GM23248 (cell line): ENCODE results near the gene MGAT4B.

ENCODE experiments used
- EZH2 ChIP-seq: fragments of 200-600 bp; sonication (generic); IDR thresholded peaks from 2 replicates; pipeline ENCODE4 v1.6.1; 2018; ENCODE audit warnings: antibody characterized with exemption, mild to moderate bottlenecking; ENCODE audit not compliant: insufficient read depth, poor library complexity, severe bottlenecking
- EZH2phosphoT487 ChIP-seq: fragments of 200-600 bp; sonication (generic); IDR thresholded peaks from 2 replicates; pipeline ENCODE4 v1.6.1; 2018; ENCODE audit warnings: antibody characterized with exemption, moderate library complexity, mild to moderate bottlenecking, low read depth; ENCODE audit not compliant: insufficient read depth

DNA sequence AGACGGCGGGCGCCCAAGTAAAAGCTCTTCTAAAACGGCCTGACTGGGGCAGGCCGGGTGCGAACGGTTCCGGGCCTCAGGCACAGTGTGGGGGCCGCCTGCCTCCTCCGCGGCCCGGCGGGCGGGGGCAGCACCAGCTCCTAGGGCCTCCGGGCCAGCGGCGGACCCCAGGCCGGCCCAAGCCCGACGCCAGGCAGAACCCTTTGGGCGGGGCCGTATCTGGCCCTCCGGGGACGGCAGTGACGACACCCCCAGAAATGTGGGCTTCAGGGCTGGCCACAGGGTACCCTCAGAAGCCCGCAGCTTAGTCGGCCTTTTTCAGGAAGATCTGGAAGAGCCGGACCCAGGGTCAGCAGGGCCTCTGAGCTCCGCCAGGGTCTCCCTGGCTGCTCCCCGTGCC, 8.9 kb downstream of the MGAT4B start:
- TF ChIP-seq EZH2, result no peak
- TF ChIP-seq EZH2phosphoT487, result no peak
